Activated T-cell treated with anti-CD3 and anti-CD28 coated beads, Interleukin-2, amount 50 U/mL, for 72 hours (primary cell): Measurements from ENCODE around the gene C5. TPM values are rescaled to one million over a fixed set of nuclear protein-coding genes. Genes with fewer than 3 reads are reported as not detected.
"Not testable (repeated sequence)": the region's sequence is repeated elsewhere in the genome, so short reads cannot be mapped to it uniquely, and the experiment has no call there.

Experiments used
- ATAC-seq, 2 donors: fragments of 150-1000 bp; cut with Tn5 transposase; replicated peaks in 1 of 2; 2 replicates each; pipeline ENCODE4 v1.10.0; 2021; ENCODE audit warnings: moderate library complexity in 2 of 2, mild to moderate bottlenecking in 1 of 2
- DNase-seq, 2 donors: peaks; one replicate each; pipeline ENCODE4 v3.0.0; 2021 to 2022; ENCODE audit warnings: mixed read lengths in 1 of 2
- H3K27ac Mint-ChIP-seq: one replicate; pipeline ENCODE4 v1.8.0; 2022; ENCODE audit warnings: mild to moderate bottlenecking, moderate library complexity, mixed read lengths
- H3K27me3 Mint-ChIP-seq: one replicate; pipeline ENCODE4 v1.8.0; 2022; ENCODE audit warnings: low read depth, mixed read lengths
- H3K36me3 Mint-ChIP-seq, 2 donors: one replicate each; pipeline ENCODE4 v1.8.0; 2022; ENCODE audit warnings: mixed read lengths in 2 of 2, mild to moderate bottlenecking in 1 of 2; ENCODE audit not compliant: insufficient read depth in 2 of 2
- H3K4me1 Mint-ChIP-seq: one replicate; pipeline ENCODE4 v1.8.0; 2022; ENCODE audit warnings: low read depth, mixed read lengths
- H3K4me3 Mint-ChIP-seq, 2 donors: one replicate each; pipeline ENCODE4 v1.8.0; 2022; ENCODE audit warnings: mild to moderate bottlenecking in 2 of 2, mixed read lengths in 2 of 2, moderate library complexity in 2 of 2
- H3K9me3 Mint-ChIP-seq, 2 donors: one replicate each; pipeline ENCODE4 v1.8.0; 2022; ENCODE audit warnings: mixed read lengths in 2 of 2
- total RNA-seq, 2 donors: library from RNA; stranded (reverse); gene quantifications; one replicate each; pipeline ENCODE4 v1.2.3, GENCODE V29; 2022

The C5 gene
- total RNA-seq, 2 donors from 2014 or later, result 1.9 to 3.5 TPM

- H3K9me3 Mint-ChIP-seq, result no peaks in the 10 kb centered on the region
- H3K4me1 Mint-ChIP-seq, result no peaks in the 10 kb centered on the region
- H3K4me3 Mint-ChIP-seq, result no peak overlapping the region
- no peak overlapping the region for H3K27ac Mint-ChIP-seq
- ATAC-seq, result no peak
- H3K36me3 Mint-ChIP-seq, result no peaks in the 10 kb centered on the region
- DNase-seq, result no peak
- no peaks in the 10 kb centered on the region for H3K27me3 Mint-ChIP-seq
Measured at GRCh38 chr9:121034529-121034928, 15.5 kb downstream of the C5 start.

GRCh38 chr9:121029469-121029868, 20.6 kb downstream of the C5 start:
- H3K4me3 Mint-ChIP-seq, result no peak overlapping the region

GRCh38 chr9:121028285-121028684, 21.8 kb downstream of the C5 start:
- not testable (repeated sequence) for H3K27me3 Mint-ChIP-seq, H3K4me1 Mint-ChIP-seq, H3K27ac Mint-ChIP-seq, H3K4me3 Mint-ChIP-seq, H3K9me3 Mint-ChIP-seq, DNase-seq, ATAC-seq, H3K36me3 Mint-ChIP-seq

More at GRCh38 chr9:121029469-121029868, 20.6 kb downstream of the C5 start:
- Mint-ChIP-seq H3K36me3 (peaks cover 0 to 2% of the 10 kb centered on the region in 2 donors), H3K4me1 (no peaks in the 10 kb centered on the region), H3K9me3 (peaks cover 0 to 2% of the 10 kb centered on the region in 2 donors), H3K27me3 (no peaks in the 10 kb centered on the region), H3K27ac (no peak overlapping the region)
- DNase-seq (no peak), ATAC-seq (no peak)

GRCh38 chr9:121026768-121027167, 23.3 kb downstream of the C5 start:
- Mint-ChIP-seq H3K27me3 (no peaks in the 10 kb centered on the region), H3K4me1 (no peaks in the 10 kb centered on the region), H3K36me3 (peaks cover 0 to 2% of the 10 kb centered on the region in 2 donors), H3K27ac (no peak overlapping the region), H3K9me3 (peaks cover 0 to 2% of the 10 kb centered on the region in 2 donors), H3K4me3 (no peak overlapping the region)
- ATAC-seq, result no peak
- DNase-seq, result no peak

- DNase-seq, result no peak
- H3K4me3 Mint-ChIP-seq, result no peak overlapping the region
- H3K27ac Mint-ChIP-seq, result no peak overlapping the region
- ATAC-seq, result no peak
- no peaks in the 10 kb centered on the region for H3K4me1 Mint-ChIP-seq
- H3K36me3 Mint-ChIP-seq, result peaks cover 0 to 2% of the 10 kb centered on the region in 2 donors
- peaks cover 0 to 2% of the 10 kb centered on the region in 2 donors for H3K9me3 Mint-ChIP-seq
- H3K27me3 Mint-ChIP-seq, result no peaks in the 10 kb centered on the region
Measured at GRCh38 chr9:121026260-121026691, 23.8 kb downstream of the C5 start.

GRCh38 chr9:121024237-121024636, 25.8 kb downstream of the C5 start:
- ATAC-seq, result no peak
- no peak overlapping the region for H3K27ac Mint-ChIP-seq
- no peak for DNase-seq

GRCh38 chr9:121023064-121023463, 27.0 kb downstream of the C5 start:
- no peaks in the 10 kb centered on the region for H3K4me1 Mint-ChIP-seq
- no peaks in the 10 kb centered on the region for H3K9me3 Mint-ChIP-seq
- peaks cover 0 to 2% of the 10 kb centered on the region in 2 donors for H3K36me3 Mint-ChIP-seq
- DNase-seq (no peak), ATAC-seq (no peak)
- no peak overlapping the region for H3K27ac Mint-ChIP-seq
- H3K4me3 Mint-ChIP-seq, result no peak overlapping the region
- H3K27me3 Mint-ChIP-seq, result no peaks in the 10 kb centered on the region

More at GRCh38 chr9:121024237-121024636, 25.8 kb downstream of the C5 start:
- Mint-ChIP-seq H3K27me3 (no peaks in the 10 kb centered on the region), H3K36me3 (peaks cover 0 to 2% of the 10 kb centered on the region in 2 donors), H3K4me3 (no peak overlapping the region), H3K9me3 (peaks cover 0 to 2% of the 10 kb centered on the region in 2 donors), H3K4me1 (no peaks in the 10 kb centered on the region)

- no peak overlapping the region for H3K4me3 Mint-ChIP-seq
Measured at GRCh38 chr9:121021301-121021700, 28.8 kb downstream of the C5 start.

GRCh38 chr9:121019273-121019672, 30.8 kb downstream of the C5 start:
- Mint-ChIP-seq H3K9me3 (no peaks in the 10 kb centered on the region), H3K4me3 (no peak overlapping the region), H3K4me1 (no peaks in the 10 kb centered on the region), H3K27me3 (no peaks in the 10 kb centered on the region), H3K27ac (no peak overlapping the region), H3K36me3 (no peaks in the 10 kb centered on the region)
- no peak for ATAC-seq
- no peak for DNase-seq

More at GRCh38 chr9:121021301-121021700, 28.8 kb downstream of the C5 start:
- Mint-ChIP-seq H3K36me3 (no peaks in the 10 kb centered on the region), H3K4me1 (no peaks in the 10 kb centered on the region), H3K9me3 (no peaks in the 10 kb centered on the region), H3K27me3 (no peaks in the 10 kb centered on the region), H3K27ac (no peak overlapping the region)
- no peak for ATAC-seq
- DNase-seq, result no peak

GRCh38 chr9:121013911-121014310, 36.2 kb downstream of the C5 start:
- Mint-ChIP-seq H3K9me3 (no peaks in the 10 kb centered on the region), H3K4me3 (no peak overlapping the region), H3K4me1 (peaks cover 8% of the 10 kb centered on the region), H3K27me3 (no peaks in the 10 kb centered on the region), H3K36me3 (no peaks in the 10 kb centered on the region), H3K27ac (no peak overlapping the region)
- DNase-seq (no peak), ATAC-seq (no peak)

- no peak overlapping the region for H3K4me3 Mint-ChIP-seq
- H3K4me1 Mint-ChIP-seq, result peaks cover 8% of the 10 kb centered on the region
- H3K36me3 Mint-ChIP-seq, result no peaks in the 10 kb centered on the region
- no peak overlapping the region for H3K27ac Mint-ChIP-seq
- no peaks in the 10 kb centered on the region for H3K9me3 Mint-ChIP-seq
- H3K27me3 Mint-ChIP-seq, result no peaks in the 10 kb centered on the region
- DNase-seq (peak; percentile 2 to 10), ATAC-seq (peak; percentile 72 to 91)
Measured at GRCh38 chr9:121009650-121010049, 40.4 kb downstream of the C5 start.

GRCh38 chr9:120999317-120999716, 50.8 kb downstream of the C5 start:
- ATAC-seq, result no peak
- Mint-ChIP-seq H3K9me3 (no peaks in the 10 kb centered on the region), H3K27me3 (no peaks in the 10 kb centered on the region), H3K27ac (no peak overlapping the region), H3K4me3 (no peak overlapping the region), H3K36me3 (no peaks in the 10 kb centered on the region), H3K4me1 (no peaks in the 10 kb centered on the region)
- DNase-seq, result no peak

- Mint-ChIP-seq H3K36me3 (no peaks in the 10 kb centered on the region), H3K9me3 (no peaks in the 10 kb centered on the region), H3K27ac (no peak overlapping the region), H3K4me3 (no peak overlapping the region), H3K27me3 (no peaks in the 10 kb centered on the region), H3K4me1 (no peaks in the 10 kb centered on the region)
- DNase-seq (no peak), ATAC-seq (no peak)
Measured at GRCh38 chr9:120998111-120998510, 52.0 kb downstream of the C5 start.

GRCh38 chr9:120997502-120997901, 52.6 kb downstream of the C5 start:
- ATAC-seq (no peak), DNase-seq (no peak)
- H3K4me3 Mint-ChIP-seq, result no peak overlapping the region
- H3K27me3 Mint-ChIP-seq, result no peaks in the 10 kb centered on the region
- H3K4me1 Mint-ChIP-seq, result no peaks in the 10 kb centered on the region
- no peak overlapping the region for H3K27ac Mint-ChIP-seq
- no peaks in the 10 kb centered on the region for H3K9me3 Mint-ChIP-seq
- H3K36me3 Mint-ChIP-seq, result no peaks in the 10 kb centered on the region
